ENCODE results near the gene SESN2. TPM values are rescaled to one million over a fixed set of nuclear protein-coding genes. Genes with fewer than 3 reads are reported as not detected.

The SESN2 gene
- total RNA-seq, 1 experiment from 2014 or later = 12.2 TPM

DNA sequence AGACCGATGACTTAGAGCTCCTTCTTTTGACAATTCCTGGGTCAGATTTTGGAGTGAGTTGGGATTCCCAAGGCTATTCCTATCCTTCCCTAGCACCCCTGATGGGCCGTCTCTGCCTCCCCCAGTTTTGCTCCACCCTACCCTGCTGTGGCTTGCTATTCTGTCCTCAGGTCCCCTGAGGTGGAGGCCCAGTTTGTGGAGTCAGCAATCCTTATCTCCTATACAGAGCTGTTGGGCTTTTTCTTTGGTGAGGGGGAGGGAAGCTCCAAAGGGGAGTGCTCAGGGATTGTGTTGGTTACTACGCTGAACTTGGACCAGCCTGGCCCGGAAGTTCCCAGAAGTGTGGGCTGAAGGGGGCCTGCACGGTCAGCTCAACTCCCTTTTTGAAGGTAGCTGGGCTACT lies 7.6 kb downstream of the SESN2 start:
- Histone ChIP-seq H3K9me2 (ENCODE audit: insufficient read depth) (no peaks in the 10 kb centered on the region), H3K9me3 (ENCODE audit: insufficient read depth, low read depth) (no peaks in the 10 kb centered on the region), H3K27ac (no peak overlapping the region), H4K20me1 (ENCODE audit: insufficient read depth) (peaks cover 96% of the 10 kb centered on the region), H3K4me3 (no peak overlapping the region), H3F3A (ENCODE audit: insufficient read depth, low read depth) (peaks cover 4% of the 10 kb centered on the region; the same call in 1 of the 2 replicates), H2AFZ (no peak overlapping the region), H3K4me2 (no peak overlapping the region), H3K27me3 (ENCODE audit: insufficient read depth, low read depth) (no peaks in the 10 kb centered on the region), H3K36me3 (ENCODE audit: low read depth) (peaks cover 4% of the 10 kb centered on the region; the same call in 1 of the 2 replicates), H3K79me2 (ENCODE audit: low read depth) (peaks cover 74% of the 10 kb centered on the region), H3K4me1 (replicated peaks; ENCODE audit: insufficient read depth) (peaks cover 4% of the 10 kb centered on the region; the same call in 1 of the 2 replicates)
- DNase-seq = no peak
- ChIA-PET POLR2A (ENCODE audit: unreplicated experiment) (no interaction called here), CTCF (interaction anchor here (0.6 kb wide), 1 partner anchor 9 kb away, joined by 7 read pairs; no protein-coding TSS in a partner anchor)
- intact Hi-C loops (cut with micrococcal nuclease; ENCODE audit: unreplicated experiment) = no loop called here
- BruUV-seq (replicated peaks) = no TSS peak
- no peak for TF ChIP-seq EZH2 (IDR thresholded peaks at IDR 0.05; ENCODE audit: low read depth)

- BruUV-seq (replicated peaks) = no TSS peak
Measured at GRCh38 chr1:28267633-28268032, 8.3 kb downstream of the SESN2 start.

GRCh38 chr1:28269529-28269928 lies 10.2 kb downstream of the SESN2 start:
- Histone ChIP-seq H2AFZ (no peak overlapping the region), H3K4me2 (no peak overlapping the region), H3K27me3 (ENCODE audit: insufficient read depth, low read depth) (no peaks in the 10 kb centered on the region), H3K36me3 (ENCODE audit: low read depth) (peaks cover 4% of the 10 kb centered on the region; the same call in 1 of the 2 replicates), H3K9me3 (ENCODE audit: insufficient read depth, low read depth) (no peaks in the 10 kb centered on the region), H3K9me2 (ENCODE audit: insufficient read depth) (no peaks in the 10 kb centered on the region), H3K4me3 (no peak overlapping the region), H4K20me1 (ENCODE audit: insufficient read depth) (peaks cover 83% of the 10 kb centered on the region), H3K4me1 (replicated peaks; ENCODE audit: insufficient read depth) (no peaks in the 10 kb centered on the region; the same call in 1 of the 2 replicates), H3F3A (ENCODE audit: insufficient read depth, low read depth) (peaks cover 4% of the 10 kb centered on the region; the same call in 1 of the 2 replicates), H3K79me2 (ENCODE audit: low read depth) (peaks cover 47% of the 10 kb centered on the region), H3K27ac (no peak overlapping the region)
- POLR2A ChIA-PET (ENCODE audit: unreplicated experiment) = interaction anchor here (0.6 to 0.7 kb wide), 2 partner anchors 16 to 40 kb away, joined by 4 to 13 read pairs; no protein-coding TSS in a partner anchor
- TF ChIP-seq EZH2 (IDR thresholded peaks at IDR 0.05; ENCODE audit: low read depth) = no peak
- TF ChIP-seq, protein P1, sequence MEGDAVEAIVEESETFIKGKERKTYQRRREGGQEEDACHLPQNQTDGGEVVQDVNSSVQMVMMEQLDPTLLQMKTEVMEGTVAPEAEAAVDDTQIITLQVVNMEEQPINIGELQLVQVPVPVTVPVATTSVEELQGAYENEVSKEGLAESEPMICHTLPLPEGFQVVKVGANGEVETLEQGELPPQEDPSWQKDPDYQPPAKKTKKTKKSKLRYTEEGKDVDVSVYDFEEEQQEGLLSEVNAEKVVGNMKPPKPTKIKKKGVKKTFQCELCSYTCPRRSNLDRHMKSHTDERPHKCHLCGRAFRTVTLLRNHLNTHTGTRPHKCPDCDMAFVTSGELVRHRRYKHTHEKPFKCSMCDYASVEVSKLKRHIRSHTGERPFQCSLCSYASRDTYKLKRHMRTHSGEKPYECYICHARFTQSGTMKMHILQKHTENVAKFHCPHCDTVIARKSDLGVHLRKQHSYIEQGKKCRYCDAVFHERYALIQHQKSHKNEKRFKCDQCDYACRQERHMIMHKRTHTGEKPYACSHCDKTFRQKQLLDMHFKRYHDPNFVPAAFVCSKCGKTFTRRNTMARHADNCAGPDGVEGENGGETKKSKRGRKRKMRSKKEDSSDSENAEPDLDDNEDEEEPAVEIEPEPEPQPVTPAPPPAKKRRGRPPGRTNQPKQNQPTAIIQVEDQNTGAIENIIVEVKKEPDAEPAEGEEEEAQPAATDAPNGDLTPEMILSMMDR (conservative IDR thresholded peaks at IDR 0.05) = no peak
- no peak for DNase-seq
- intact Hi-C loops (cut with micrococcal nuclease; ENCODE audit: unreplicated experiment) = no loop called here
- no TSS peak for BruUV-seq (replicated peaks)
- CTCF ChIA-PET = no interaction called here

More at GRCh38 chr1:28267633-28268032, 8.3 kb downstream of the SESN2 start:
- no peak for DNase-seq
- POLR2A ChIA-PET (ENCODE audit: unreplicated experiment) = no interaction called here
- Histone ChIP-seq H3K4me3 (no peak overlapping the region), H3K36me3 (ENCODE audit: low read depth) (peaks cover 4% of the 10 kb centered on the region; the same call in 1 of the 2 replicates), H3K9me3 (ENCODE audit: insufficient read depth, low read depth) (no peaks in the 10 kb centered on the region), H3K9me2 (ENCODE audit: insufficient read depth) (no peaks in the 10 kb centered on the region), H3K27ac (no peak overlapping the region), H3K4me2 (no peak overlapping the region), H4K20me1 (ENCODE audit: insufficient read depth) (peaks cover 93% of the 10 kb centered on the region), H3F3A (ENCODE audit: insufficient read depth, low read depth) (peaks cover 4% of the 10 kb centered on the region; the same call in 1 of the 2 replicates), H3K79me2 (ENCODE audit: low read depth) (peaks cover 66% of the 10 kb centered on the region), H3K4me1 (replicated peaks; ENCODE audit: insufficient read depth) (no peaks in the 10 kb centered on the region; the same call in 1 of the 2 replicates), H3K27me3 (ENCODE audit: insufficient read depth, low read depth) (no peaks in the 10 kb centered on the region), H2AFZ (no peak overlapping the region)
- TF ChIP-seq EZH2 (IDR thresholded peaks at IDR 0.05; ENCODE audit: low read depth) = no peak
- TF ChIP-seq, protein P1 (conservative IDR thresholded peaks at IDR 0.05) = no peak
- intact Hi-C loops (cut with micrococcal nuclease; ENCODE audit: unreplicated experiment) = no loop called here
- CTCF ChIA-PET = no interaction called here
